Measurements from ENCODE around the gene PML. TPM values are rescaled to one million over a fixed set of nuclear protein-coding genes. Genes with fewer than 3 reads are reported as not detected.

PML gene
- polyA plus RNA-seq, 3 donors: 10.5 to 47.9 (median 32.6) TPM

- WGBS, 3 donors: 89 to 93% (median 92%) methylated on average over 6 of the region's 6 CpGs
- H3K27ac ChIP-seq (ENCODE audit: low read depth, low read length): no peak overlapping the region
Measured at GRCh38 chr15:74032046-74032445, 37.5 kb downstream of the PML start.

GRCh38 chr15:74032606-74033561 is 38.4 kb downstream of the PML start:
- no peak overlapping the region for H3K27ac ChIP-seq (ENCODE audit: low read depth, low read length)
- WGBS, 3 donors: 71 to 89% (median 74%) methylated on average over 16 of the region's 16 CpGs

DNA sequence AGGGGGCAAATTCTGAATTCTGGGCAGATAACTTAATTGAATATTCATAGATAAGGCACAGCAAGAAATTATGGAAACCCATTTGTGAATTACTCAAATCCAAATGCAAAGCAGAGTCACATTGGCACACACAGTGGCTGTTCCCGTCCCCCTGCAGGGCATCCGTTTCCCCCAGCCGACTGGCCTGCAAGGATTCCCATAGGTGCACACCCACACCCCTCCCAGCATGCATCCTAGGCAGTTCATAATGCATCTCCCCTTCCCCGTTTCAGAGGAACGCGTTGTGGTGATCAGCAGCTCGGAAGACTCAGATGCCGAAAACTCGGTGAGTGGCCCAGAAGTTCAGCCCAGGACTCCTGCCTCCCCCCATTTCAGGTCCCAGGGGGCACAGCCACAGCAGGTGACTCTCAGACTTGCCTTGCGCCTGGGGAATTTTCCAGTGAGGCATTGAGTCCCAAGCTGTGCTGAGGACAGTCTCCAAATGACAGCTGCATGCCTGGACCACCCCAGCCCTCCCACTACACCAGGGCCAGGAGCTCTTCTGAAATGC is 39.8 kb downstream of the PML start:
- H3K27ac ChIP-seq (ENCODE audit: low read depth, low read length): no peak overlapping the region
- WGBS, 3 donors: 80 to 90% (median 87%) methylated on average over 10 of the region's 10 CpGs

- 90 to 92% (median 92%) methylated on average over 22 to 28 of the region's 28 CpGs for WGBS, 3 donors
- H3K27ac ChIP-seq (ENCODE audit: low read depth, low read length): no peak overlapping the region
Measured at GRCh38 chr15:74035121-74036017, 40.9 kb downstream of the PML start.

GRCh38 chr15:74036271-74037170 is 42.0 kb downstream of the PML start:
- WGBS, 3 donors: 76 to 78% (median 77%) methylated on average over 21 of the region's 21 CpGs

DNA sequence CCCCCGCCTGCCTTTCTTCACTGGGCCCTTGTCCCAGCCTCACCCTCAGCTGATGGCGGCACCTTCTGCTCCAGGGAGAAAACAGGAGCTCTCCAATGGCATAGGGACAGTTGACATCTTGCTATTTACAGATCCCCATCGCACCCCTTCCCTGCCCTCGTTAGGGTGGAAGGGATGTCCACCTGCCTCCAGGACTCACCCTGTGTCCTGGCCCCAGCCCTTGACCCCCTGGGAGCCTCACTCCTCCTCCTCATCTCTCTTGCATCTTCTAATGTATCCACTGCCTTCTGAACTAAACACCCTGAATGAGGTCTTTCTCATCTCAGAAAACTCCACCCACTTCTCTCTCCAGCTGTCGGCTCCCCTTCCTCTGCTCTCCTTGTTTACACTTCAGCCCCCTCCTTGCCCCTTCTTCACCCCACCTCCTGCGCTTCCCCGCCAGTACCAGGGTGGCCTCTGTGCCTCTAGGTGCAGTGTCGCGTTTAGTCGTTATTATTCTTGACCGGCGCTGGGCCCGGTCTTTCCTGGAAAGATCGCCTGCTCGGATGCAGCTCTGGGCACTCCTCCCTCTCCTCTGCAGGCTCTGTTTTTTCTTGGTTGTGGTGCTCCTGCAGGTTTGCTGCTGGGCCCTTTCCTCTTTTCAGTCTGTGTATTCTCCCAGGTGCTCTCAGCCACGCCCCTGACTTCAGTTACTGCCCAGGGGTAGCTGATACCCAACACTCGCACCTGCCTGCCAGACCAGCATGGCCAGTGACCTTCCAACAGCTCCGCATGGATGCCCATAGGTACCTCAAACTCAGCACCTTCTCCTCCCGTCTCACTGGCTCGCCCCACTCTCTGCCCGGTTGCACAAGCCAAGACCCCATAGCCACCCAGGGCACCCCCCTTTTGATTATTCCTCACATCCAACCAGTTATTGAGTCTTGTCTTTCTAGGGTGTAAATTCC is 42.9 kb downstream of the PML start:
- no peak overlapping the region for H3K27ac ChIP-seq (ENCODE audit: low read depth, low read length)
- 80 to 86% (median 84%) methylated on average over 21 of the region's 21 CpGs for WGBS, 3 donors

More at GRCh38 chr15:74036271-74037170, 42.0 kb downstream of the PML start:
- no peak overlapping the region for H3K27ac ChIP-seq (ENCODE audit: low read depth, low read length)

- H3K27ac ChIP-seq (ENCODE audit: low read depth, low read length): no peak overlapping the region
- WGBS, 3 donors: 60 to 75% (median 64%) methylated on average over 9 of the region's 9 CpGs
Measured at GRCh38 chr15:74038707-74039655, 44.5 kb downstream of the PML start.

GRCh38 chr15:74039656-74040010 is 45.1 kb downstream of the PML start:
- no peak overlapping the region for H3K27ac ChIP-seq (ENCODE audit: low read depth, low read length)
- 74 to 77% (median 76%) methylated on average over 5 of the region's 5 CpGs for WGBS, 3 donors

- 69 to 79% (median 76%) methylated on average over 7 of the region's 7 CpGs for WGBS, 3 donors
- no peak overlapping the region for H3K27ac ChIP-seq (ENCODE audit: low read depth, low read length)
Measured at GRCh38 chr15:74040109-74040850, 45.8 kb downstream of the PML start.

- WGBS, 3 donors: 91 to 93% (median 92%) methylated on average over 10 of the region's 10 CpGs
- H3K27ac ChIP-seq (ENCODE audit: low read depth, low read length): no peak overlapping the region
Measured at GRCh38 chr15:74041311-74041756, 46.8 kb downstream of the PML start.

DNA sequence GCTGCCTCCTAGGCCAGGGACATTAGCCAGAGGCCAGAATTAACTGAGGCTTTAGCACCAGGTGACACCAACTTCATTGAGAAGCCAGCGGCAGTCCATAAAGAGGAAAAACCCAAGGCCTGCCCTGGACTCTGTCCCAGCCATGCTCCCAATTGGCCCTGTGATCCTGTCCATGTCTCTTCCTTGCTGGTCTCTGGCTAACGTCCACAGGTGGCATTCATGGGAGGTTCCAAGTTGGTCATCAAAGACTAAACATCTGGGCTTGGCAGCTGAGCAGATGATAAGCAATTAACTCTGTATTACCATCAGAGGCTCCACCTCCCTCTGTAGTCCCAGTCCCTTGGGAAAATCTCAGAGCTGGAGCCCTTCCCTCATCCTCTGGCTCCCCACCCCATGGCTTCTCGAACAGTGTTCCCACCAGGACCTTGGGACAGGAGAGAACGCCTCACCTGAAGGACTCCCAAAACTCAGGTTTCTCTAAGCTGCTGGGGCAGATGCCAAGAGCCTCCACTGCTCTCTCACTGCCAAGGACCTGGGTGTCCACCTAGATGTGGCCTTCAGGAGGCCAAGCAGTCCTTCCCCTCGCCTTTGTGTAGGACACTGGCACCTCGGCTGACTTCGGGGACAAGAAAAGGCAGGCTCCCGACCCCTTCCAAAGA is 47.4 kb downstream of the PML start:
- H3K27ac ChIP-seq (ENCODE audit: low read depth, low read length): no peak overlapping the region
- WGBS, 3 donors: 74 to 91% (median 90%) methylated on average over 8 of the region's 8 CpGs

DNA sequence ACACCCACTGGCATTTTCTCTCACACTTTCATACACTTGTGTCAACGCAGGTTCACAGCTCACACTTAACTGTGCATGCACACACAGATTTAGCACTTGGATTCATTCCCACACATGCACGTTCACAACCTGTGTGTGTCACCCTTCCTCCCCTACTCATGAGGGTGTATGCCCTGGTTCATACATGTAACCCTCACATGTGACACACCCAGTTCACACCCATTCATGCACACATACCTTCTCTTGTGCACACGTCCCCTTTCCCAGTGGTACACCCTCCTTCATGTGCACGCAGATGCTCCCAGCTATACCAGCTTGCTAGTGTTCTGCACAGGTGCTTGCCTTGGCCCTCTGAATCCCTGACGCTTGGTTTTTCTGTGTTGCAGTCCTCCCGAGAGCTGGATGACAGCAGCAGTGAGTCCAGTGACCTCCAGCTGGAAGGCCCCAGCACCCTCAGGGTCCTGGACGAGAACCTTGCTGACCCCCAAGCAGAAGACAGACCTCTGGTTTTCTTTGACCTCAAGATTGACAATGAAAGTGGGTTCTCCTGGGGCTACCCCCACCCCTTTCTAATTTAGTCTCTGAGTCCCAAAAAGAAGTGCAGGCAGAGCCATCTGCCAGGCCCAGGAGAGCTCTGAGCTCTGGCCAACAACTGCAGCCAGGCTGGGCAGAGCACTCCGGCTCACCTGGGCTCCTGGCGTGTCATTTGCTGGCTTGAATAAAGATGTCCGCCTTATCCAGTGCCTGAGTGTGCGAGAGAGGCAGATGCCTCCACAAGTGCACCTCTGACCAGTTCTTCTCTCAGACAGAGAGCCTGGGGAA is 48.3 kb downstream of the PML start:
- no peak overlapping the region for H3K27ac ChIP-seq (ENCODE audit: low read depth, low read length)
- WGBS, 3 donors: 91 to 92% (median 92%) methylated on average over 11 of the region's 11 CpGs

- no peak overlapping the region for H3K27ac ChIP-seq (ENCODE audit: low read depth, low read length)
- WGBS, 3 donors: 51 to 78% (median 78%) methylated on average over 7 of the region's 7 CpGs
Measured at GRCh38 chr15:74043425-74044266, 49.1 kb downstream of the PML start.
